Gastroesophageal sphincter (tissue), 3 donors: Measurements from ENCODE around the gene ARFGEF2.

Source experiments
- POLR2A ChIP-seq, 2 donors: fragments of 450-650 bp; IDR thresholded peaks; one replicate each; pipeline ENCODE4 v1.6.1; 2017; ENCODE audit warnings: antibody characterized with exemption in 2 of 2, mild to moderate bottlenecking in 2 of 2, moderate library complexity in 1 of 2
- TF ChIP-seq, protein P1 (sequence below), 4 experiments: fragments of 200-600 bp in 2 of 4; fragments of 450-650 bp in 2 of 4; sonication (generic) in 1 of 4; IDR thresholded peaks; one replicate each; pipeline ENCODE4 v1.5.1; 2017 to 2019; ENCODE audit warnings: antibody characterized with exemption in 4 of 4, mild to moderate bottlenecking in 2 of 4, moderate library complexity in 2 of 4

DNA sequence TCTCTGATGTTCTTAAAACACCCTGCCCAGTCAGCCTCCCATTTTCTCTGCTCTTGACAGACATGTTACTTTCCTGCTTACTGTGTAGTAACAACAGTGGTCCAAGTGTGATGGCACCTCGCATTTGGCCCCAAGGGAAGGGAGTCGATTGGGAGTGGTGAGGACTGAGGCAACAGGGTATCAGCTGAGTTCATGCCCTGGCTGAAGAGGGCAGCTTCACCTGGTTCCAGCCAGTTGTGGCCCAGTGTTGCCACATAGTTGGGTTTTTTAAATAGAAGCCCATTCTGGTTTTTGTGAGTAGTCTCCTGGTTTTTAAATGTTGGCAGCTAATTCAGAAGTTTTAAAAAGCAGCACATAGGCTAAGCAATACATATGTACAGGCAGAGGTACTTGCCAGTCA lies 37.2 kb downstream of the ARFGEF2 start:
- no peak for TF ChIP-seq POLR2A (IDR thresholded peaks at IDR 0.05)
- TF ChIP-seq, protein P1, sequence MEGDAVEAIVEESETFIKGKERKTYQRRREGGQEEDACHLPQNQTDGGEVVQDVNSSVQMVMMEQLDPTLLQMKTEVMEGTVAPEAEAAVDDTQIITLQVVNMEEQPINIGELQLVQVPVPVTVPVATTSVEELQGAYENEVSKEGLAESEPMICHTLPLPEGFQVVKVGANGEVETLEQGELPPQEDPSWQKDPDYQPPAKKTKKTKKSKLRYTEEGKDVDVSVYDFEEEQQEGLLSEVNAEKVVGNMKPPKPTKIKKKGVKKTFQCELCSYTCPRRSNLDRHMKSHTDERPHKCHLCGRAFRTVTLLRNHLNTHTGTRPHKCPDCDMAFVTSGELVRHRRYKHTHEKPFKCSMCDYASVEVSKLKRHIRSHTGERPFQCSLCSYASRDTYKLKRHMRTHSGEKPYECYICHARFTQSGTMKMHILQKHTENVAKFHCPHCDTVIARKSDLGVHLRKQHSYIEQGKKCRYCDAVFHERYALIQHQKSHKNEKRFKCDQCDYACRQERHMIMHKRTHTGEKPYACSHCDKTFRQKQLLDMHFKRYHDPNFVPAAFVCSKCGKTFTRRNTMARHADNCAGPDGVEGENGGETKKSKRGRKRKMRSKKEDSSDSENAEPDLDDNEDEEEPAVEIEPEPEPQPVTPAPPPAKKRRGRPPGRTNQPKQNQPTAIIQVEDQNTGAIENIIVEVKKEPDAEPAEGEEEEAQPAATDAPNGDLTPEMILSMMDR (IDR thresholded peaks at IDR 0.05): no peak
